HepG2 (cell line): ENCODE data around the gene VWA7. TPM values are rescaled to one million over a fixed set of nuclear protein-coding genes. Genes with fewer than 3 reads are reported as not detected.

Experiments
- CEBPG ChIP-seq: IDR thresholded peaks from 2 replicates; pipeline ENCODE4 v1.6.1; 2016
- CENPT ChIP-seq: sonication (generic); formaldehyde crosslinking; IDR thresholded peaks from 2 replicates; pipeline ENCODE4 v1.8.0; 2022; ENCODE audit warnings: low read depth, mild to moderate bottlenecking, moderate library complexity, missing genetic modification reagents
- FOXJ3 ChIP-seq: sonication (generic); formaldehyde crosslinking; IDR thresholded peaks from 2 replicates; pipeline ENCODE4 v1.4.0; 2020; ENCODE audit warnings: missing genetic modification reagents, mild to moderate bottlenecking, borderline replicate concordance
- HNF4G ChIP-seq, 2 experiments: sonication (generic) in 1 of 2; formaldehyde crosslinking in 1 of 2; IDR thresholded peaks; 2 replicates each; pipeline versions ENCODE4 v1.4.0 to v1.6.1; 2011 to 2020; ENCODE audit warnings: borderline replicate concordance in 2 of 2, low read depth in 2 of 2, mild to moderate bottlenecking in 2 of 2, low read length in 1 of 2, missing genetic modification reagents in 1 of 2, moderate library complexity in 1 of 2
- MXD4 ChIP-seq: IDR thresholded peaks from 2 replicates; pipeline ENCODE4 v1.6.1; 2016; ENCODE audit warnings: mild to moderate bottlenecking, missing biosample characterization, missing genetic modification reagents
- NCOA1 ChIP-seq: sonication (generic); formaldehyde crosslinking; IDR thresholded peaks from 2 replicates; pipeline ENCODE4 v1.9.0; 2021; ENCODE audit warnings: missing genetic modification reagents
- NFE2 ChIP-seq: sonication (generic); formaldehyde crosslinking; IDR thresholded peaks from 2 replicates; pipeline ENCODE4 v1.4.0; 2020; ENCODE audit warnings: missing genetic modification reagents
- RFX1 ChIP-seq: fragments of 450-650 bp; IDR thresholded peaks from 2 replicates; pipeline ENCODE4 v1.6.1; 2017
- SIX1 ChIP-seq: sonication (generic); formaldehyde crosslinking; IDR thresholded peaks from 2 replicates; pipeline ENCODE4 v1.4.0; 2020; ENCODE audit warnings: missing genetic modification reagents, borderline replicate concordance
- THYN1 ChIP-seq: sonication (generic); formaldehyde crosslinking; IDR thresholded peaks from 2 replicates; pipeline ENCODE4 v1.8.1; 2023; ENCODE audit warnings: low read depth, mild to moderate bottlenecking, moderate library complexity, missing genetic modification reagents, borderline replicate concordance
- ZNF468 ChIP-seq: sonication (generic); formaldehyde crosslinking; IDR thresholded peaks from 2 replicates; pipeline ENCODE4 v1.8.0; 2022; ENCODE audit warnings: mild to moderate bottlenecking, moderate library complexity, missing genetic modification reagents
- ZNF777 ChIP-seq: sonication (generic); formaldehyde crosslinking; IDR thresholded peaks from 2 replicates; pipeline ENCODE4 v1.4.0; 2020; ENCODE audit warnings: missing genetic modification reagents
- ZNF790 ChIP-seq: sonication (generic); formaldehyde crosslinking; IDR thresholded peaks from 2 replicates; pipeline ENCODE4 v1.8.0; 2022; ENCODE audit warnings: missing genetic modification reagents, mild to moderate bottlenecking, borderline replicate concordance
- polyA plus RNA-seq, 8 experiments: library from polyadenylated mRNA; depleted of rRNA in 3 of 8; stranded (reverse) in 7 of 8; unstranded in 1 of 8; fragments of >200 nt; fragmentation: Illumina TruSeq in 4 of 8; extraction: Trizol in 4 of 8; gene quantifications; 2 replicates each; pipeline versions ENCODE4 v1.2.1 to v1.2.3, GENCODE V29; 2011 to 2016; ENCODE audit warnings: low read depth in 4 of 8, missing spikeins in 1 of 8, mixed read lengths in 1 of 8; ENCODE audit not compliant: insufficient read depth in 1 of 8
- total RNA-seq, 5 experiments: library from RNA; depleted of rRNA; stranded (reverse); fragments of >200 nt; fragmentation: Illumina TruSeq; extraction: Trizol; gene quantifications; 2 replicates each; pipeline ENCODE4 v1.2.3, GENCODE V29; 2016; ENCODE audit warnings: low read depth in 1 of 5
- TF ChIP-seq, protein P1 (sequence below): sonication (generic); formaldehyde crosslinking; IDR thresholded peaks from 2 replicates; pipeline ENCODE4 v1.5.1; 2020; ENCODE audit warnings: mild to moderate bottlenecking, missing genetic modification reagents
- TF ChIP-seq, protein P2 (sequence below): sonication (generic); formaldehyde crosslinking; IDR thresholded peaks from 2 replicates; pipeline ENCODE4 v1.9.0; 2022; ENCODE audit warnings: missing genetic modification reagents, mild to moderate bottlenecking, borderline replicate concordance
- TF ChIP-seq, protein P3 (sequence below): sonication (generic); formaldehyde crosslinking; IDR thresholded peaks from 2 replicates; pipeline ENCODE4 v1.4.0; 2020; ENCODE audit warnings: missing genetic modification reagents, borderline replicate concordance
- TF ChIP-seq, protein P4 (sequence below): sonication (generic); formaldehyde crosslinking; IDR thresholded peaks from 2 replicates; pipeline ENCODE4 v1.8.0; 2022; ENCODE audit warnings: mild to moderate bottlenecking, missing genetic modification reagents, borderline replicate concordance
- TF ChIP-seq, protein P5 (sequence below): sonication (generic); formaldehyde crosslinking; IDR thresholded peaks from 2 replicates; pipeline ENCODE4 v1.4.0; 2020; ENCODE audit warnings: mild to moderate bottlenecking, missing genetic modification reagents

VWA7 gene
- total and polyA plus RNA-seq, 2 of the 13 experiments (the other 11 are each of a cell fraction or from before 2014, with no cell fraction given): 0.86 to 3.3 TPM

DNA sequence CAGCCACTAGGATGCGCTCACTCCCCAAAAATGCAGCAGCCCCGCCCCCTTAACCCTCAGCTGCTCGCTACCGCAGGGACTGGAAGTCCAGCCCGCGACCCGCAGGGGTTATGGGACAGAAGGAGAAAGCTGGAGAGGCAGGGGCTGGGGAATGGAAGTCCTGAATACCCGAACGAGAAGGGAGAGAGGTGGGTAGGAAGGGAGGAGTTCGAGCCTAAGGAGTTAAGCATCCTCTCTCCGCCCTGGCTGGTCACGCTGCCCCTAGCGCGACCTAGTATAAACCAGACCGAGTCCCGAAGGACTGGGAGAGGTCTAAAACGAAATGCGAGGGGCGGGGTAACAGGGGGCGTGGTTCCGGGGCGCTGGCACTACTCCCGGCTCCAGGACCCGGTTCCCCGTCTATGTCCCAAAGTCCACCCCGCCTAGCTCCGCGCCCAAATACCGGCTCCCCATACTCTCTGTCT is 47.6 kb downstream of the VWA7 start (continued):
- TF ChIP-seq, protein P1, sequence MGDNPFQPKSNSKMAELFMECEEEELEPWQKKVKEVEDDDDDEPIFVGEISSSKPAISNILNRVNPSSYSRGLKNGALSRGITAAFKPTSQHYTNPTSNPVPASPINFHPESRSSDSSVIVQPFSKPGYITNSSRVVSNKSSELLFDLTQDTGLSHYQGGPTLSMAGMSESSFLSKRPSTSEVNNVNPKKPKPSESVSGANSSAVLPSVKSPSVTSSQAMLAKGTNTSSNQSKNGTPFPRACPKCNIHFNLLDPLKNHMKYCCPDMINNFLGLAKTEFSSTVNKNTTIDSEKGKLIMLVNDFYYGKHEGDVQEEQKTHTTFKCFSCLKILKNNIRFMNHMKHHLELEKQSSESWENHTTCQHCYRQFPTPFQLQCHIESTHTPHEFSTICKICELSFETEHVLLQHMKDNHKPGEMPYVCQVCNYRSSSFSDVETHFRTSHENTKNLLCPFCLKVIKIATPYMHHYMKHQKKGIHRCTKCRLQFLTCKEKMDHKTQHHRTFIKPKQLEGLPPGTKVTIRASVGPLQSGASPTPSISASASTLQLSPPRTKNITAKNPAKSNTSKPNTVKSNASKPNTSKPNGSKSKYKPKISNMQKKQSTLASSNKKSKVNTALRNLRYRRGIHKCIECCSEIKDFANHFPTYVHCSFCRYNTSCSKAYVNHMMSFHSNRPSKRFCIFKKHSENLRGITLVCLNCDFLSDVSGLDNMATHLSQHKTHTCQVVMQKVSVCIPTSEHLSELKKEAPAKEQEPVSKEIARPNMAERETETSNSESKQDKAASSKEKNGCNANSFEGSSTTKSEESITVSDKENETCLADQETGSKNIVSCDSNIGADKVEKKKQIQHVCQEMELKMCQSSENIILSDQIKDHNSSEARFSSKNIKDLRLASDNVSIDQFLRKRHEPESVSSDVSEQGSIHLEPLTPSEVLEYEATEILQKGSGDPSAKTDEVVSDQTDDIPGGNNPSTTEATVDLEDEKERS: peak; percentile 21
- no peak for TF ChIP-seq ZNF468
- peak; percentile 65; the same call in 1 of the 2 replicates for TF ChIP-seq FOXJ3 (CRISPR knock-in tag)
- no peak for TF ChIP-seq NCOA1 (CRISPR knock-in tag)
- TF ChIP-seq HNF4G (IDR thresholded peaks at IDR 0.05; ENCODE audit: borderline replicate concordance, low read depth, low read length): 0 out of 2 replicates have a peak, but pooled peaks have one; percentile 36
- TF ChIP-seq HNF4G (CRISPR knock-in tag; IDR thresholded peaks at IDR 0.05; ENCODE audit: borderline replicate concordance, low read depth): no peak
- no peak; the same call in 1 of the 2 replicates for TF ChIP-seq THYN1
- TF ChIP-seq NFE2 (CRISPR knock-in tag): no peak
- TF ChIP-seq, protein P2, sequence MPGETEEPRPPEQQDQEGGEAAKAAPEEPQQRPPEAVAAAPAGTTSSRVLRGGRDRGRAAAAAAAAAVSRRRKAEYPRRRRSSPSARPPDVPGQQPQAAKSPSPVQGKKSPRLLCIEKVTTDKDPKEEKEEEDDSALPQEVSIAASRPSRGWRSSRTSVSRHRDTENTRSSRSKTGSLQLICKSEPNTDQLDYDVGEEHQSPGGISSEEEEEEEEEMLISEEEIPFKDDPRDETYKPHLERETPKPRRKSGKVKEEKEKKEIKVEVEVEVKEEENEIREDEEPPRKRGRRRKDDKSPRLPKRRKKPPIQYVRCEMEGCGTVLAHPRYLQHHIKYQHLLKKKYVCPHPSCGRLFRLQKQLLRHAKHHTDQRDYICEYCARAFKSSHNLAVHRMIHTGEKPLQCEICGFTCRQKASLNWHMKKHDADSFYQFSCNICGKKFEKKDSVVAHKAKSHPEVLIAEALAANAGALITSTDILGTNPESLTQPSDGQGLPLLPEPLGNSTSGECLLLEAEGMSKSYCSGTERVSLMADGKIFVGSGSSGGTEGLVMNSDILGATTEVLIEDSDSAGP (CRISPR knock-in tag): peak; percentile 87
- no peak for TF ChIP-seq ZNF790 (CRISPR knock-in tag)
- TF ChIP-seq, protein P3, sequence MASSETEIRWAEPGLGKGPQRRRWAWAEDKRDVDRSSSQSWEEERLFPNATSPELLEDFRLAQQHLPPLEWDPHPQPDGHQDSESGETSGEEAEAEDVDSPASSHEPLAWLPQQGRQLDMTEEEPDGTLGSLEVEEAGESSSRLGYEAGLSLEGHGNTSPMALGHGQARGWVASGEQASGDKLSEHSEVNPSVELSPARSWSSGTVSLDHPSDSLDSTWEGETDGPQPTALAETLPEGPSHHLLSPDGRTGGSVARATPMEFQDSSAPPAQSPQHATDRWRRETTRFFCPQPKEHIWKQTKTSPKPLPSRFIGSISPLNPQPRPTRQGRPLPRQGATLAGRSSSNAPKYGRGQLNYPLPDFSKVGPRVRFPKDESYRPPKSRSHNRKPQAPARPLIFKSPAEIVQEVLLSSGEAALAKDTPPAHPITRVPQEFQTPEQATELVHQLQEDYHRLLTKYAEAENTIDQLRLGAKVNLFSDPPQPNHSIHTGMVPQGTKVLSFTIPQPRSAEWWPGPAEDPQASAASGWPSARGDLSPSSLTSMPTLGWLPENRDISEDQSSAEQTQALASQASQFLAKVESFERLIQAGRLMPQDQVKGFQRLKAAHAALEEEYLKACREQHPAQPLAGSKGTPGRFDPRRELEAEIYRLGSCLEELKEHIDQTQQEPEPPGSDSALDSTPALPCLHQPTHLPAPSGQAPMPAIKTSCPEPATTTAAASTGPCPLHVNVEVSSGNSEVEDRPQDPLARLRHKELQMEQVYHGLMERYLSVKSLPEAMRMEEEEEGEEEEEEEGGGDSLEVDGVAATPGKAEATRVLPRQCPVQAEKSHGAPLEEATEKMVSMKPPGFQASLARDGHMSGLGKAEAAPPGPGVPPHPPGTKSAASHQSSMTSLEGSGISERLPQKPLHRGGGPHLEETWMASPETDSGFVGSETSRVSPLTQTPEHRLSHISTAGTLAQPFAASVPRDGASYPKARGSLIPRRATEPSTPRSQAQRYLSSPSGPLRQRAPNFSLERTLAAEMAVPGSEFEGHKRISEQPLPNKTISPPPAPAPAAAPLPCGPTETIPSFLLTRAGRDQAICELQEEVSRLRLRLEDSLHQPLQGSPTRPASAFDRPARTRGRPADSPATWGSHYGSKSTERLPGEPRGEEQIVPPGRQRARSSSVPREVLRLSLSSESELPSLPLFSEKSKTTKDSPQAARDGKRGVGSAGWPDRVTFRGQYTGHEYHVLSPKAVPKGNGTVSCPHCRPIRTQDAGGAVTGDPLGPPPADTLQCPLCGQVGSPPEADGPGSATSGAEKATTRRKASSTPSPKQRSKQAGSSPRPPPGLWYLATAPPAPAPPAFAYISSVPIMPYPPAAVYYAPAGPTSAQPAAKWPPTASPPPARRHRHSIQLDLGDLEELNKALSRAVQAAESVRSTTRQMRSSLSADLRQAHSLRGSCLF: no peak
- TF ChIP-seq MXD4 (CRISPR knock-in tag): peak; percentile 73; the same call in 1 of the 2 replicates
- no peak for TF ChIP-seq CEBPG
- TF ChIP-seq SIX1 (CRISPR knock-in tag): no peak
- no peak for TF ChIP-seq CENPT (CRISPR knock-in tag)
- TF ChIP-seq ZNF777 (CRISPR knock-in tag): peak; percentile 80; the same call in 1 of the 2 replicates
- TF ChIP-seq, protein P4, sequence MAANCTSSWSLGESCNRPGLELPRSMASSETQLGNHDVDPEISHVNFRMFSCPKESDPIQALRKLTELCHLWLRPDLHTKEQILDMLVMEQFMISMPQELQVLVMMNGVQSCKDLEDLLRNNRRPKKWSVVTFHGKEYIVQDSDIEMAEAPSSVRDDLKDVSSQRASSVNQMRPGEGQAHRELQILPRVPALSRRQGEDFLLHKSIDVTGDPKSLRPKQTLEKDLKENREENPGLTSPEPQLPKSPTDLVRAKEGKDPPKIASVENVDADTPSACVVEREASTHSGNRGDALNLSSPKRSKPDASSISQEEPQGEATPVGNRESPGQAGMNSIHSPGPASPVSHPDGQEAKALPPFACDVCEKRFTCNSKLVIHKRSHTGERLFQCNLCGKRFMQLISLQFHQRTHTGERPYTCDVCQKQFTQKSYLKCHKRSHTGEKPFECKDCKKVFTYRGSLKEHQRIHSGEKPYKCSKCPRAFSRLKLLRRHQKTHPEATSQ (CRISPR knock-in tag): no peak
- TF ChIP-seq, protein P5, sequence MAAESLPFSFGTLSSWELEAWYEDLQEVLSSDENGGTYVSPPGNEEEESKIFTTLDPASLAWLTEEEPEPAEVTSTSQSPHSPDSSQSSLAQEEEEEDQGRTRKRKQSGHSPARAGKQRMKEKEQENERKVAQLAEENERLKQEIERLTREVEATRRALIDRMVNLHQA (CRISPR knock-in tag): no peak
- no peak for TF ChIP-seq RFX1
